CD8-positive, alpha-beta memory T cell (primary cell): ENCODE data around the gene PCDH19. TPM values are rescaled to one million over a fixed set of nuclear protein-coding genes. Genes with fewer than 3 reads are reported as not detected.

ENCODE experiments used
- CTCF ChIA-PET: fragments of 350-600 bp; sonication (Branson Sonifier 250); formaldehyde crosslinking; loops from one replicate; lab custom pipeline; 2021; ENCODE audit warnings: antibody characterized with exemption; lab: Charles Lee
- POLR2A ChIA-PET: fragments of 350-600 bp; sonication (Branson Sonifier 250); formaldehyde crosslinking; loops from one replicate; lab custom pipeline; 2021; ENCODE audit warnings: antibody characterized with exemption; lab: Charles Lee
- DNase-seq, 5 donors: peaks; one replicate each; pipeline versions ENCODE4 v3.0.0 to v3.0.0-alpha.2; 2020 to 2022; ENCODE audit warnings: mixed read lengths in 1 of 5
- H3K27ac ChIP-seq: one replicate; pipeline ENCODE4 v1.7.0; 2013; ENCODE audit warnings: low read depth, mild to moderate bottlenecking, low read length, moderate library complexity
- H3K27me3 ChIP-seq: 2 replicates; pipeline ENCODE4 v1.7.0; 2013; ENCODE audit warnings: low read length, mild to moderate bottlenecking; ENCODE audit not compliant: insufficient read depth, poor library complexity, severe bottlenecking
- H3K36me3 ChIP-seq: 2 replicates; pipeline ENCODE4 v1.7.0; 2013; ENCODE audit warnings: mild to moderate bottlenecking, low read length, moderate library complexity; ENCODE audit not compliant: insufficient read depth
- H3K4me1 ChIP-seq: 2 replicates; pipeline ENCODE4 v1.7.0; 2013; ENCODE audit warnings: mild to moderate bottlenecking, low read length, moderate library complexity; ENCODE audit not compliant: insufficient read depth
- H3K4me3 ChIP-seq: 2 replicates; pipeline ENCODE4 v1.7.0; 2013; ENCODE audit warnings: mild to moderate bottlenecking, low read length
- H3K9me3 ChIP-seq: 2 replicates; pipeline ENCODE4 v1.7.0; 2013; ENCODE audit warnings: mild to moderate bottlenecking, low read length
- H3K27ac Mint-ChIP-seq, 8 donors: one replicate each; pipeline ENCODE4 v1.8.0; 2020 to 2021; ENCODE audit warnings: mixed read lengths in 8 of 8, mild to moderate bottlenecking in 6 of 8, inconsistent platforms in 3 of 8, moderate library complexity in 3 of 8
- H3K27me3 Mint-ChIP-seq, 2 donors: one replicate each; pipeline ENCODE4 v1.8.0; 2020 to 2021; ENCODE audit warnings: mixed read lengths in 2 of 2, mild to moderate bottlenecking in 1 of 2, moderate library complexity in 1 of 2
- H3K36me3 Mint-ChIP-seq, 3 donors: one replicate each; pipeline ENCODE4 v1.8.0; 2020 to 2021; ENCODE audit warnings: mixed read lengths in 3 of 3, inconsistent platforms in 1 of 3, mild to moderate bottlenecking in 1 of 3
- H3K4me1 Mint-ChIP-seq, 3 donors: one replicate each; pipeline ENCODE4 v1.8.0; 2020 to 2021; ENCODE audit warnings: mixed read lengths in 3 of 3, inconsistent platforms in 1 of 3, mild to moderate bottlenecking in 1 of 3
- H3K4me3 Mint-ChIP-seq, 7 donors: one replicate each; pipeline ENCODE4 v1.8.0; 2020 to 2021; ENCODE audit warnings: mixed read lengths in 7 of 7, mild to moderate bottlenecking in 6 of 7, moderate library complexity in 4 of 7, inconsistent platforms in 2 of 7
- H3K9me3 Mint-ChIP-seq, 5 donors: one replicate each; pipeline ENCODE4 v1.8.0; 2020 to 2022; ENCODE audit warnings: mixed read lengths in 5 of 5, mild to moderate bottlenecking in 3 of 5, moderate library complexity in 2 of 5, inconsistent platforms in 1 of 5
- polyA plus RNA-seq: library from polyadenylated mRNA; unstranded; fragments of 300-500 nt; fragmentation: Illumina TruSeq; gene quantifications from one replicate; pipeline ENCODE4 v1.2.3, GENCODE V29; 2021
- total RNA-seq, 2 experiments: library from RNA; stranded (reverse); gene quantifications; one replicate each; pipeline ENCODE4 v1.2.3, GENCODE V29; 2021

PCDH19 gene
- total and polyA plus RNA-seq, 3 experiments from 2014 or later = not detected

DNA sequence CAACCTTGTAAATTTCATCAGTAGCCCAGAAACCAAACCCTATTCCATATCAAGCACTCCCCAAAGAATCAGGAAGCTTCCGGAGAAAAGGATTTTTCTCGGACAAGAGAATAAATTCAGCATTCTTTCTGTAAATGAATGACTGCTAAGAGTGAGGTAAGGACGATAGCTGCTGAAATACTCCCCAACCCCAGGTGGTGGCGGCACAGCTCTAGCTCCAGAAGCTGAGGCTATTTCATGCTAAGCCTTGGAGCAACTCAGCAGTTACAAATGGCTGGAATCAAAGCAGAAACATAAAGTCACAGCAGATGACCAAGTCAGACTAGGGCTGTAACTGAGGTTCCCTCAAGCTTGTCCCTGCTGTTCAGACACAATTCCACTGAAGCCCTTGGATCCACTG, 13.9 kb upstream of the PCDH19 start:
- Histone ChIP-seq H3K27ac (no peak overlapping the region), H3K4me1 (no peaks in the 10 kb centered on the region), H3K4me3 (no peak overlapping the region), H3K27me3 (no peaks in the 10 kb centered on the region), H3K9me3 (no peaks in the 10 kb centered on the region), H3K36me3 (no peaks in the 10 kb centered on the region)
- no peaks in the 10 kb centered on the region for H3K36me3 Mint-ChIP-seq
- H3K9me3 Mint-ChIP-seq = no peaks in the 10 kb centered on the region
- no peaks in the 10 kb centered on the region for H3K4me1 Mint-ChIP-seq
- no peak overlapping the region for H3K4me3 Mint-ChIP-seq
- CTCF ChIA-PET = no interaction called here
- POLR2A ChIA-PET = no interaction called here
- H3K27ac Mint-ChIP-seq = no peak overlapping the region
- DNase-seq = no peak
- H3K27me3 Mint-ChIP-seq = peaks cover 4 to 6% of the 10 kb centered on the region in 2 donors

GRCh38 chrX:100418556-100418955, 8.5 kb upstream of the PCDH19 start:
- H3K9me3 Mint-ChIP-seq = peaks cover 0 to 2% (median 0%) of the 10 kb centered on the region in 5 donors
- no peak overlapping the region for H3K4me3 ChIP-seq
- no peaks in the 10 kb centered on the region for H3K4me1 Mint-ChIP-seq
- H3K27ac ChIP-seq = no peak overlapping the region
- ChIA-PET POLR2A (no interaction called here), CTCF (no interaction called here)
- H3K4me1 ChIP-seq = no peaks in the 10 kb centered on the region
- H3K27ac Mint-ChIP-seq = no peak overlapping the region
- H3K36me3 Mint-ChIP-seq = no peaks in the 10 kb centered on the region
- no peak for DNase-seq
- no peak overlapping the region for H3K4me3 Mint-ChIP-seq
- H3K27me3 ChIP-seq = no peaks in the 10 kb centered on the region
- H3K36me3 ChIP-seq = no peaks in the 10 kb centered on the region
- H3K9me3 ChIP-seq = no peaks in the 10 kb centered on the region
- peaks cover 16 to 22% of the 10 kb centered on the region in 2 donors for H3K27me3 Mint-ChIP-seq

DNA sequence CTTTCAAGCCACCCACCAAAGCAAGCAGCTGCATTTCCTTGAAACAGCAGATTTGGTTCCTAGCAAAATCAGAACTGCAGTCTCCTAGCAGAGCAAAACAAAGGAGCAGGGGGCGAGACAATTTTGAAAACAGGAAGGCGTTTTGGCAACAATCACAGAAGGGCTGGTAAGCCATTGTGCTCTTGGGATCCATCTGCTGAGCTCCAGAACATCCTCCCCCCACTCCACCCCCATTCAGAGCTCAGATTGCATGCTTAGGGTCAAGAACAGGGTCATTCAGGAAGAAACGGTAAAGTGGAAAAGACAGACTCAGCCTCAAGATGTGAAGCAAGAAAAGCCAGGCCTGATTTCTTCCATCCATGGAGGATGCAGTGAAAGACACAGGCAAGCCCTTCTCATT, 7.6 kb upstream of the PCDH19 start:
- H3K4me1 Mint-ChIP-seq = no peaks in the 10 kb centered on the region
- H3K27me3 Mint-ChIP-seq = peaks cover 24 to 29% of the 10 kb centered on the region in 2 donors
- H3K27me3 ChIP-seq = no peaks in the 10 kb centered on the region
- no peak overlapping the region for H3K4me3 ChIP-seq
- H3K36me3 Mint-ChIP-seq = no peaks in the 10 kb centered on the region
- no peak for DNase-seq
- CTCF ChIA-PET = no interaction called here
- H3K4me1 ChIP-seq = no peaks in the 10 kb centered on the region
- no peaks in the 10 kb centered on the region for H3K36me3 ChIP-seq
- no peak overlapping the region for H3K4me3 Mint-ChIP-seq
- H3K27ac ChIP-seq = no peak overlapping the region
- H3K9me3 ChIP-seq = no peaks in the 10 kb centered on the region
- H3K9me3 Mint-ChIP-seq = peaks cover 0 to 2% (median 0%) of the 10 kb centered on the region in 5 donors
- POLR2A ChIA-PET = no interaction called here
- H3K27ac Mint-ChIP-seq = no peak overlapping the region

- Mint-ChIP-seq H3K27ac (peak overlapping the region in 1 of 8 donors; percentile 24), H3K4me3 (peak overlapping the region in 1 of 7 donors; percentile 5), H3K36me3 (no peaks in the 10 kb centered on the region), H3K9me3 (peaks cover 0 to 5% (median 0%) of the 10 kb centered on the region in 5 donors), H3K4me1 (peaks cover 3 to 7% (median 3%) of the 10 kb centered on the region in 3 donors), H3K27me3 (peaks cover 38 to 42% of the 10 kb centered on the region in 2 donors)
- H3K27ac ChIP-seq = no peak overlapping the region
- no peaks in the 10 kb centered on the region for H3K4me1 ChIP-seq
- ChIA-PET CTCF (no interaction called here), POLR2A (no interaction called here)
- no peak for DNase-seq
- no peaks in the 10 kb centered on the region for H3K36me3 ChIP-seq
- no peak overlapping the region for H3K4me3 ChIP-seq
- H3K9me3 ChIP-seq = no peaks in the 10 kb centered on the region
- H3K27me3 ChIP-seq = no peaks in the 10 kb centered on the region
Measured at GRCh38 chrX:100413229-100413628, 3.2 kb upstream of the PCDH19 start.

DNA sequence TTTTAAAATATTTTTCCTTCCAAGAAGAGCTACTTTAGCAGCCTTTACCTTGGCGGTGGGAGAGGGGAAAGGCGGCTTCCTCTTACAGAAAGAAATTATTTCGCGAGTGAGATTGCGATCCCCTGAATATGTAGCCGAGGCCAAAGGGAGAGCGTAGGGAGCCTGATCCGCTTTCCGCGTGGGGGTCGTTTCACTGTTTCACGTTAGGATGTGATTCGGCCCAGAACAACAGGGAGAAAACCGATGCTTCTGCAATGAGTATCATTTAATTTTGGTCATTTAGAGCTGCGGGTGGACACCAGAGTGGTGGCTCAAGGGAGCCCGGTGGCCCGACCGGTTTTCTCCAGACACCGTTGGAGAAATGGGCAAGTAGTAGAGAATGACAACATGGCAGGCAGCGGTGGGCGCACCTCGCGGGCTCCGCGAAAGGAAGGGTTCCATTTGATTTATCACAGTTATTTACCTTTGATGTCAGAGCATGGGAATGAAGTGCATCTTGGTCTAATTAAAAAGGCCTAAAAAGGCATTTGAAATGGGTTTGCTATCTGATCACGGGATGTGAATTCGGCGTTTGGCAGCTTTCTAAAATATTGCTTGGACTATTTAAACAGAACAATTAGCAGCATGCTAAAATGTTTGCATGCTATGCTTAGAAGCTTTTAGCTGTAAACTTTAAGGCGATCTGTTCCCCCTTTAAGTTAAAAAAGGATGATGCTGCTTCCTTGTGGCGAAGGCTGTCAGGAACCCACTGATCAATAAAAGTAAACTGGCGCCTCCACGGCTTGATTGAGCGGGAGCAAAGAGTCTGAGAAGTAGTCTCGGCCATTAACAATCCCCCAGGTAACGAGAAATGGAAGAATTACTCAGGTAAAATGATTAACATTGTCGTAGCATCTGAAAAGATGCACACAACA, 2.0 kb upstream of the PCDH19 start:
- peaks cover 0 to 5% (median 0%) of the 10 kb centered on the region in 5 donors for H3K9me3 Mint-ChIP-seq
- Histone ChIP-seq H3K36me3 (no peaks in the 10 kb centered on the region), H3K27ac (no peak overlapping the region), H3K4me3 (no peak overlapping the region), H3K9me3 (no peaks in the 10 kb centered on the region), H3K27me3 (no peaks in the 10 kb centered on the region), H3K4me1 (no peaks in the 10 kb centered on the region)
- peaks cover 39 to 46% of the 10 kb centered on the region in 2 donors for H3K27me3 Mint-ChIP-seq
- no peak for DNase-seq
- no peaks in the 10 kb centered on the region for H3K36me3 Mint-ChIP-seq
- no peak overlapping the region for H3K27ac Mint-ChIP-seq
- ChIA-PET POLR2A (no interaction called here), CTCF (no interaction called here)
- peak overlapping the region in 3 of 7 donors; percentile 11 to 48 (median 19) for H3K4me3 Mint-ChIP-seq
- H3K4me1 Mint-ChIP-seq = peaks cover 3 to 7% (median 3%) of the 10 kb centered on the region in 3 donors

DNA sequence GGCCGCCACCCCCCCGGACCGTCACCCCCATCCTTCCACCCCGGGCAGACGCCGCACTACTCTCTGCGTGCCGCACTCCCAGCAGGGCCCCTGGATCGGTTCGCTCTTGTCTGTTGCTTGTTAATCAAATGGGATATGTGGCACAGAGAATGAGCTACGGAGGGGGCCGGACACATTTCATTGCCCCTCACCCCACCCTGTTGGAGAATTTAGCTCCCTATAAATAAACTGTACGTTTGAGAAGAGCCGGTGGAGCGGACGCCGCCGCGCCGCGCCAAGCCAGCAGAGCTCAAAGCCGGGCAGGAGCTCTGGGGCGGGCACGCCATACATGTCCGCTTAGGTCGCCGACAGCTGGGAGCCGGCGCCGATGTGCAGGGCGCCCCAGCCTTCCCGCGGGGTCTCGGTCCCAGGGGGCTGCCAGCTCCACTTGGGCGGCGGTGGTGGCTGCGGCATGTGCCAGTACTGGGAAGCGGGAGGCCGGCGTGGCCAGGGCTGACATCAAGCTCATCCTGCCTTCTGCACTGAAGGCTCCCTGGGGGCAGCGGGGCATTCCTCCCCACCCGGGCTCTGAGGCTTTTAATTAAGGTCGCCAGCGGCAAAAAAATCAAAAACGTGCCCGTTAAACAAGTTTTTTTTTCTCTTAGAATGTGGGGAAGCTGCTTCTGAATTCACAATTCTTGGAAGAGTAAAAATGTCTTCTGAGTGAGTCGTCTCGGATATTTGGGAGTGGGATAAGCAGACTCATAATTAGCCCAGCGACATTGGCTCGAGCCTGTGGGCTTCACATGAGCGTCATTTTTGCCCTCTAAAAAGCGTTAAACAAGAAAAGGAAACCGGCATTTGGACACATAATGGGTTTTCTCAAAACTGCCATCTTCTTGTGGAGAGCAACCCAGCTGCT, 1.1 kb upstream of the PCDH19 start:
- Mint-ChIP-seq H3K27me3 (peaks cover 48 to 53% of the 10 kb centered on the region in 2 donors), H3K9me3 (peaks cover 0 to 5% (median 2%) of the 10 kb centered on the region in 5 donors), H3K36me3 (no peaks in the 10 kb centered on the region), H3K4me1 (peaks cover 3 to 7% (median 3%) of the 10 kb centered on the region in 3 donors), H3K27ac (no peak overlapping the region), H3K4me3 (peak overlapping the region in 2 of 7 donors; percentile 13 to 33)
- CTCF ChIA-PET = no interaction called here
- Histone ChIP-seq H3K4me3 (no peak overlapping the region), H3K27ac (no peak overlapping the region), H3K36me3 (no peaks in the 10 kb centered on the region), H3K4me1 (no peaks in the 10 kb centered on the region), H3K27me3 (no peaks in the 10 kb centered on the region), H3K9me3 (no peaks in the 10 kb centered on the region)
- POLR2A ChIA-PET = no interaction called here
- no peak for DNase-seq

GRCh38 chrX:100408713-100409609, 1.1 kb downstream of the PCDH19 start:
- Mint-ChIP-seq H3K27ac (no peak overlapping the region), H3K27me3 (peaks cover 48 to 54% of the 10 kb centered on the region in 2 donors)
- no peaks in the 10 kb centered on the region for H3K27me3 ChIP-seq

More at GRCh38 chrX:100408713-100409609, 1.1 kb downstream of the PCDH19 start:
- Mint-ChIP-seq H3K9me3 (peaks cover 0 to 4% (median 3%) of the 10 kb centered on the region in 5 donors), H3K4me3 (no peak overlapping the region), H3K4me1 (peaks cover 3 to 7% (median 3%) of the 10 kb centered on the region in 3 donors), H3K36me3 (no peaks in the 10 kb centered on the region)
- Histone ChIP-seq H3K4me3 (no peak overlapping the region), H3K4me1 (no peaks in the 10 kb centered on the region), H3K9me3 (no peaks in the 10 kb centered on the region), H3K36me3 (no peaks in the 10 kb centered on the region), H3K27ac (no peak overlapping the region)
- ChIA-PET CTCF (no interaction called here), POLR2A (no interaction called here)
- DNase-seq = no peak
